BLaER1 (cell line): Measurements from ENCODE around the gene MKX.

ENCODE experiments used
- H3K27ac ChIP-seq: shearing (Covaris generic); formaldehyde crosslinking; 2 replicates; pipeline ENCODE4 v1.8.1; 2022
- H3K27me3 ChIP-seq: shearing (Covaris generic); formaldehyde crosslinking; 2 replicates; pipeline ENCODE4 v1.8.1; 2022
- H3K36me3 ChIP-seq: shearing (Covaris generic); formaldehyde crosslinking; 2 replicates; pipeline ENCODE4 v1.8.1; 2022
- H3K4me1 ChIP-seq: shearing (Covaris generic); formaldehyde crosslinking; 2 replicates; pipeline ENCODE4 v1.8.1; 2022
- H3K4me2 ChIP-seq: shearing (Covaris generic); formaldehyde crosslinking; 2 replicates; pipeline ENCODE4 v1.8.1; 2022
- H3K4me3 ChIP-seq: shearing (Covaris generic); formaldehyde crosslinking; 2 replicates; pipeline ENCODE4 v1.8.1; 2022
- H3K9ac ChIP-seq: shearing (Covaris generic); formaldehyde crosslinking; 2 replicates; pipeline ENCODE4 v1.8.1; 2022
- H3K9me3 ChIP-seq: shearing (Covaris generic); formaldehyde crosslinking; 2 replicates; pipeline ENCODE4 v1.8.1; 2022
- H4K20me1 ChIP-seq: shearing (Covaris generic); formaldehyde crosslinking; 2 replicates; pipeline ENCODE4 v1.8.1; 2022
- Cebpa-rat ChIP-seq: shearing (Covaris generic); IDR thresholded peaks from 2 replicates; pipeline ENCODE4 v1.8.1; 2022

Gene MKX

GRCh38 chr10:27745732-27746396 lies at the start of gene MKX:
Gene MKX, minus strand, starts transcription at chr10:27745819. Its CDS starts 2,404 bp downstream, at chr10:27743415.
- no peaks in the 10 kb centered on the region for H3K36me3 ChIP-seq

GRCh38 chr10:27794157-27794556 lies 48.5 kb upstream of the MKX start:
- no peaks in the 10 kb centered on the region for H4K20me1 ChIP-seq
- no peaks in the 10 kb centered on the region for H3K36me3 ChIP-seq
- TF ChIP-seq Cebpa-rat: no peak

More at GRCh38 chr10:27745732-27746396, at the start of gene MKX:
- Histone ChIP-seq H4K20me1 (peaks cover 44% of the 10 kb centered on the region), H3K4me1 (peaks cover 52% of the 10 kb centered on the region), H3K27ac (no peak within 1 kb of the TSS), H3K4me2 (peak within 1 kb of the TSS; percentile 100), H3K4me3 (peak within 1 kb of the TSS; percentile 77), H3K9me3 (peaks cover 14% of the 10 kb centered on the region), H3K9ac (no peak within 1 kb of the TSS), H3K27me3 (peaks cover 65% of the 10 kb centered on the region)
- no peak for TF ChIP-seq Cebpa-rat

GRCh38 chr10:27792216-27792615 lies 46.6 kb upstream of the MKX start:
- Histone ChIP-seq H3K27me3 (no peaks in the 10 kb centered on the region), H3K4me2 (no peak overlapping the region), H3K9me3 (no peaks in the 10 kb centered on the region), H3K4me3 (no peak overlapping the region), H4K20me1 (no peaks in the 10 kb centered on the region), H3K36me3 (no peaks in the 10 kb centered on the region), H3K9ac (no peak overlapping the region), H3K4me1 (no peaks in the 10 kb centered on the region), H3K27ac (no peak overlapping the region)
- TF ChIP-seq Cebpa-rat: no peak

More at GRCh38 chr10:27794157-27794556, 48.5 kb upstream of the MKX start:
- Histone ChIP-seq H3K27me3 (no peaks in the 10 kb centered on the region), H3K27ac (no peak overlapping the region), H3K4me1 (no peaks in the 10 kb centered on the region), H3K4me2 (no peak overlapping the region), H3K4me3 (no peak overlapping the region), H3K9me3 (no peaks in the 10 kb centered on the region), H3K9ac (no peak overlapping the region)

GRCh38 chr10:27784272-27784671 lies 38.7 kb upstream of the MKX start:
- Histone ChIP-seq H4K20me1 (no peaks in the 10 kb centered on the region), H3K9ac (no peak overlapping the region), H3K9me3 (peaks cover 9% of the 10 kb centered on the region), H3K4me2 (no peak overlapping the region), H3K27me3 (no peaks in the 10 kb centered on the region), H3K4me3 (no peak overlapping the region), H3K36me3 (no peaks in the 10 kb centered on the region), H3K4me1 (no peaks in the 10 kb centered on the region), H3K27ac (no peak overlapping the region)
- no peak for TF ChIP-seq Cebpa-rat

- H3K27ac ChIP-seq: no peak overlapping the region
- no peak overlapping the region for H3K9ac ChIP-seq
- peaks cover 9% of the 10 kb centered on the region for H3K9me3 ChIP-seq
- H3K4me3 ChIP-seq: no peak overlapping the region
- H3K36me3 ChIP-seq: no peaks in the 10 kb centered on the region
- H3K4me2 ChIP-seq: no peak overlapping the region
- no peak for TF ChIP-seq Cebpa-rat
- no peaks in the 10 kb centered on the region for H3K27me3 ChIP-seq
- H3K4me1 ChIP-seq: no peaks in the 10 kb centered on the region
- H4K20me1 ChIP-seq: no peaks in the 10 kb centered on the region
Observed at GRCh38 chr10:27783660-27784059, 38.0 kb upstream of the MKX start.

GRCh38 chr10:27779462-27780015 lies 33.9 kb upstream of the MKX start:
- TF ChIP-seq Cebpa-rat: no peak
- H3K27me3 ChIP-seq: no peaks in the 10 kb centered on the region

GRCh38 chr10:27774831-27775230 lies 29.2 kb upstream of the MKX start:
- no peak for TF ChIP-seq Cebpa-rat
- Histone ChIP-seq H3K27ac (no peak overlapping the region), H3K4me3 (no peak overlapping the region), H3K4me2 (no peak overlapping the region), H4K20me1 (no peaks in the 10 kb centered on the region), H3K27me3 (no peaks in the 10 kb centered on the region), H3K9me3 (no peaks in the 10 kb centered on the region), H3K4me1 (peaks cover 13% of the 10 kb centered on the region), H3K9ac (no peak overlapping the region), H3K36me3 (no peaks in the 10 kb centered on the region)

More at GRCh38 chr10:27779462-27780015, 33.9 kb upstream of the MKX start:
- no peak overlapping the region for H3K9ac ChIP-seq
- H4K20me1 ChIP-seq: no peaks in the 10 kb centered on the region
- H3K4me2 ChIP-seq: no peak overlapping the region
- peaks cover 9% of the 10 kb centered on the region for H3K9me3 ChIP-seq
- no peak overlapping the region for H3K27ac ChIP-seq
- H3K36me3 ChIP-seq: no peaks in the 10 kb centered on the region
- H3K4me3 ChIP-seq: no peak overlapping the region
- no peaks in the 10 kb centered on the region for H3K4me1 ChIP-seq

- H3K27ac ChIP-seq: no peak overlapping the region
- no peak overlapping the region for H3K9ac ChIP-seq
- no peaks in the 10 kb centered on the region for H3K36me3 ChIP-seq
- no peaks in the 10 kb centered on the region for H3K9me3 ChIP-seq
- H3K27me3 ChIP-seq: no peaks in the 10 kb centered on the region
- no peak overlapping the region for H3K4me3 ChIP-seq
- no peak for TF ChIP-seq Cebpa-rat
- peak overlapping the region; percentile 59 for H3K4me2 ChIP-seq
- peaks cover 13% of the 10 kb centered on the region for H3K4me1 ChIP-seq
- no peaks in the 10 kb centered on the region for H4K20me1 ChIP-seq
Observed at GRCh38 chr10:27771231-27771630, 25.6 kb upstream of the MKX start.

GRCh38 chr10:27770181-27770580 lies 24.6 kb upstream of the MKX start:
- no peaks in the 10 kb centered on the region for H3K36me3 ChIP-seq
- H4K20me1 ChIP-seq: no peaks in the 10 kb centered on the region
- no peak overlapping the region for H3K27ac ChIP-seq
- no peak for TF ChIP-seq Cebpa-rat
- no peaks in the 10 kb centered on the region for H3K9me3 ChIP-seq
- no peak overlapping the region for H3K9ac ChIP-seq
- H3K4me2 ChIP-seq: no peak overlapping the region
- H3K4me1 ChIP-seq: peaks cover 13% of the 10 kb centered on the region
- H3K27me3 ChIP-seq: no peaks in the 10 kb centered on the region
- H3K4me3 ChIP-seq: no peak overlapping the region

GRCh38 chr10:27760867-27761266 lies 15.2 kb upstream of the MKX start:
- H3K36me3 ChIP-seq: no peaks in the 10 kb centered on the region
- no peak overlapping the region for H3K9ac ChIP-seq
- H3K4me3 ChIP-seq: no peak overlapping the region
- no peaks in the 10 kb centered on the region for H3K4me1 ChIP-seq
- H4K20me1 ChIP-seq: no peaks in the 10 kb centered on the region
- TF ChIP-seq Cebpa-rat: no peak
- H3K27me3 ChIP-seq: no peaks in the 10 kb centered on the region
- no peak overlapping the region for H3K27ac ChIP-seq
- no peaks in the 10 kb centered on the region for H3K9me3 ChIP-seq
- H3K4me2 ChIP-seq: no peak overlapping the region
